H1 (cell line): ENCODE results near the gene CORO1C. TPM values are rescaled to one million over a fixed set of nuclear protein-coding genes. Genes with fewer than 3 reads are reported as not detected.

ENCODE experiments used
- CTCF ChIA-PET: fragments of 300-600 bp; sonication (Branson Sonifier 250); formaldehyde crosslinking; loops from one replicate; lab custom pipeline; 2021; ENCODE audit not compliant: partially characterized antibody; lab: Charles Lee
- POLR2A ChIA-PET: fragments of 300-600 bp; sonication (Branson Sonifier 250); formaldehyde crosslinking; loops from one replicate; lab custom pipeline; 2021; ENCODE audit warnings: inconsistent platforms; ENCODE audit not compliant: partially characterized antibody; lab: Charles Lee
- DNase-seq, 2 experiments: peaks; one replicate each; pipeline versions ENCODE4 v3.0.0 to v3.0.0-alpha.2; 2010 to 2022; ENCODE audit warnings: low spot score in 2 of 2, low read depth in 1 of 2, mixed read lengths in 1 of 2
- FAIRE-seq: peaks from 2 replicates; lab custom pipeline; 2011; peaks lifted over from hg19 to GRCh38; lab: Jason Lieb, UNC
- H2AFZ ChIP-seq: 2 replicates; pipeline ENCODE4 v1.8.1; 2012; ENCODE audit warnings: low read length, inconsistent platforms
- H2AK5ac ChIP-seq: 2 replicates; pipeline ENCODE4 v1.6.1; 2013; ENCODE audit warnings: low read depth, low read length
- H2BK120ac ChIP-seq: replicated peaks from 2 replicates; pipeline ENCODE3; 2013; ENCODE audit warnings: low read depth, low read length, inconsistent platforms
- H2BK12ac ChIP-seq: 2 replicates; pipeline ENCODE4 v1.6.1; 2013; ENCODE audit warnings: low read depth, low read length
- H2BK15ac ChIP-seq: 2 replicates; pipeline ENCODE4 v1.6.1; 2013; ENCODE audit warnings: low read length
- H2BK20ac ChIP-seq: 2 replicates; pipeline ENCODE4 v1.6.1; 2013; ENCODE audit warnings: low read length
- H2BK5ac ChIP-seq: 2 replicates; pipeline ENCODE4 v1.6.1; 2013; ENCODE audit warnings: low read depth, low read length
- H3K14ac ChIP-seq: 2 replicates; pipeline ENCODE4 v1.6.1; 2013; ENCODE audit warnings: inconsistent platforms; ENCODE audit not compliant: insufficient read length
- H3K18ac ChIP-seq: 2 replicates; pipeline ENCODE4 v1.6.1; 2013; ENCODE audit warnings: low read length; ENCODE audit errors: extremely low read depth
- H3K23ac ChIP-seq: 2 replicates; pipeline ENCODE4 v1.6.1; 2013; ENCODE audit warnings: inconsistent platforms; ENCODE audit not compliant: insufficient read length
- H3K23me2 ChIP-seq: 2 replicates; pipeline ENCODE4 v1.6.1; 2013; ENCODE audit warnings: low read depth, low read length
- H3K27ac ChIP-seq: 2 replicates; pipeline ENCODE4 v1.6.1; 2011; ENCODE audit warnings: low read depth, low read length, inconsistent platforms
- H3K27me3 ChIP-seq, 4 experiments: replicated peaks in 1 of 4; 1 replicate in 1 of 4; 2 replicates in 3 of 4; pipeline versions ENCODE4 v1.6.1 to v1.8.1; 2011 to 2013; ENCODE audit warnings: low read length in 3 of 4, mild to moderate bottlenecking in 3 of 4, inconsistent platforms in 2 of 4, mixed read lengths in 2 of 4, moderate library complexity in 1 of 4; ENCODE audit not compliant: control insufficient read depth in 3 of 4, insufficient read depth in 3 of 4; ENCODE audit errors: extremely low read depth in 1 of 4
- H3K36me3 ChIP-seq, 4 experiments: 2 replicates each; pipeline versions ENCODE4 v1.6.1 to v1.8.1; 2011 to 2013; ENCODE audit warnings: mild to moderate bottlenecking in 4 of 4, low read length in 3 of 4, moderate library complexity in 2 of 4, control low read depth in 1 of 4, inconsistent platforms in 1 of 4; ENCODE audit not compliant: insufficient read depth in 4 of 4, control insufficient read depth in 2 of 4
- H3K4ac ChIP-seq: replicated peaks from 2 replicates; pipeline ENCODE3; 2013; ENCODE audit warnings: low read length, low read depth, mixed read lengths, inconsistent platforms; ENCODE audit not compliant: insufficient read length
- H3K4me1 ChIP-seq, 4 experiments: replicated peaks in 1 of 4; 1 replicate in 1 of 4; 2 replicates in 3 of 4; pipeline versions ENCODE4 v1.6.1 to v1.8.1; 2011 to 2013; ENCODE audit warnings: low read length in 3 of 4, inconsistent platforms in 2 of 4, mixed read lengths in 1 of 4; ENCODE audit not compliant: insufficient read depth in 4 of 4, control insufficient read depth in 3 of 4
- H3K4me2 ChIP-seq, 2 experiments: 2 replicates each; pipeline versions ENCODE4 v1.6.1 to v1.8.1; 2011 to 2013; ENCODE audit warnings: low read depth in 2 of 2, low read length in 2 of 2, control low read depth in 1 of 2, inconsistent platforms in 1 of 2, mild to moderate bottlenecking in 1 of 2; ENCODE audit not compliant: insufficient read depth in 1 of 2
- H3K4me3 ChIP-seq, 4 experiments: fragments of 200-600, 300-600 bp in 1 of 4; sonication (generic), shearing (Covaris generic), sonication (Bioruptor Twin) in 1 of 4; 2 replicates each; pipeline versions ENCODE4 v1.5.1 to v1.8.1; 2011 to 2016; ENCODE audit warnings: low read length in 4 of 4, low read depth in 3 of 4, control low read depth in 2 of 4, inconsistent platforms in 2 of 4, mild to moderate bottlenecking in 2 of 4, mixed read lengths in 1 of 4, moderate library complexity in 1 of 4; ENCODE audit not compliant: insufficient read depth in 2 of 4; ENCODE audit errors: extremely low read depth in 1 of 4
- H3K56ac ChIP-seq: replicated peaks from 2 replicates; pipeline ENCODE3; 2013; ENCODE audit warnings: low read depth, mild to moderate bottlenecking, mixed read lengths, low read length, inconsistent platforms; ENCODE audit not compliant: insufficient read length
- H3K79me1 ChIP-seq: 2 replicates; pipeline ENCODE4 v1.6.1; 2013; ENCODE audit warnings: low read depth, low read length, control low read depth
- H3K79me2 ChIP-seq, 2 experiments: 2 replicates each; pipeline versions ENCODE4 v1.6.1 to v1.8.1; 2012 to 2013; ENCODE audit warnings: low read length in 2 of 2, mild to moderate bottlenecking in 2 of 2, inconsistent platforms in 1 of 2; ENCODE audit not compliant: insufficient read depth in 2 of 2, control insufficient read depth in 1 of 2
- H3K9ac ChIP-seq, 4 experiments: replicated peaks in 1 of 4; 1 replicate in 1 of 4; 2 replicates in 3 of 4; pipeline versions ENCODE4 v1.6.1 to v1.8.1; 2011 to 2013; ENCODE audit warnings: low read depth in 3 of 4, low read length in 3 of 4, control low read depth in 2 of 4, mild to moderate bottlenecking in 2 of 4, moderate library complexity in 2 of 4, inconsistent platforms in 1 of 4; ENCODE audit errors: extremely low read depth in 1 of 4
- H3K9me3 ChIP-seq, 2 experiments: 2 replicates each; pipeline versions ENCODE4 v1.6.1 to v1.8.1; 2012 to 2013; ENCODE audit warnings: mild to moderate bottlenecking in 2 of 2, moderate library complexity in 2 of 2, control low read depth in 1 of 2, inconsistent platforms in 1 of 2, low read depth in 1 of 2, low read length in 1 of 2, mixed read lengths in 1 of 2; ENCODE audit not compliant: insufficient read depth in 2 of 2
- H4K20me1 ChIP-seq, 2 experiments: replicated peaks in 1 of 2; 2 replicates each; pipeline versions ENCODE3 to v1.8.1; 2011 to 2013; ENCODE audit warnings: inconsistent platforms in 2 of 2, low read length in 2 of 2, mild to moderate bottlenecking in 1 of 2; ENCODE audit not compliant: insufficient read depth in 2 of 2, control insufficient read depth in 1 of 2
- H4K5ac ChIP-seq: 2 replicates; pipeline ENCODE4 v1.6.1; 2013; ENCODE audit warnings: low read length, low read depth, mixed read lengths, inconsistent platforms; ENCODE audit not compliant: insufficient read length
- H4K8ac ChIP-seq: 2 replicates; pipeline ENCODE4 v1.8.0; 2013; ENCODE audit warnings: mild to moderate bottlenecking, moderate library complexity, low read length, inconsistent platforms; ENCODE audit not compliant: insufficient read depth; ENCODE audit errors: extremely low read depth
- H4K91ac ChIP-seq: replicated peaks from 2 replicates; pipeline ENCODE3; 2013; ENCODE audit warnings: low read length, mixed read lengths, inconsistent platforms; ENCODE audit not compliant: insufficient read length
- ASH2L ChIP-seq: fragments of 200-600, 300-600 bp; sonication (generic); IDR thresholded peaks from one replicate; pipeline ENCODE4 v1.7.1; 2017; ENCODE audit warnings: low read length
- EGR1 ChIP-seq: IDR thresholded peaks from 2 replicates; pipeline ENCODE4 v1.6.1; 2011; ENCODE audit warnings: low read depth, low read length, borderline replicate concordance
- FOSL1 ChIP-seq: IDR thresholded peaks from 2 replicates; pipeline ENCODE4 v1.6.1; 2011; ENCODE audit warnings: mild to moderate bottlenecking, low read depth, low read length, moderate library complexity; ENCODE audit not compliant: insufficient read depth
- MAFK ChIP-seq: IDR thresholded peaks from 2 replicates; pipeline ENCODE4 v1.6.1; 2012; ENCODE audit warnings: low read depth, mild to moderate bottlenecking, improper control_type of control experiment, low read length
- SAP30 ChIP-seq: fragments of 300-600 bp; sonication (generic); IDR thresholded peaks from 2 replicates; pipeline ENCODE4 v1.7.1; 2012; ENCODE audit warnings: low read length, moderate library complexity, mild to moderate bottlenecking, inconsistent platforms; ENCODE audit not compliant: insufficient read depth, insufficient replicate concordance
- SP2 ChIP-seq: IDR thresholded peaks from 2 replicates; pipeline ENCODE4 v1.6.1; 2012; ENCODE audit warnings: mild to moderate bottlenecking, low read length, inconsistent platforms
- SRF ChIP-seq: IDR thresholded peaks from 2 replicates; pipeline ENCODE4 v1.6.1; 2011; ENCODE audit warnings: mild to moderate bottlenecking, low read depth, low read length, moderate library complexity
- WGBS, 2 experiments: shearing (Covaris generic) in 1 of 2; methylation state at CpG; one replicate each; pipeline versions ENCODE4 v1.1.6 to v1.1.7; 2013 to 2015; ENCODE audit warnings: low lambda C conversion rate in 2 of 2, mixed read lengths in 2 of 2, inconsistent platforms in 1 of 2, low coverage in 1 of 2, missing lambda C conversion rate in 1 of 2; ENCODE audit not compliant: insufficient replicate concordance in 2 of 2, insufficient coverage in 1 of 2, insufficient read length in 1 of 2; ENCODE audit errors: extremely low coverage in 1 of 2, missing lambda C conversion rate in 1 of 2; 5-methylcytosine and 5-hydroxymethylcytosine counted together
- polyA plus RNA-seq, 7 experiments: library from polyadenylated mRNA; depleted of rRNA in 3 of 7; stranded (reverse) in 5 of 7; unstranded in 2 of 7; fragments of >200 nt in 5 of 7; fragments of 200-250 nt in 2 of 7; gene quantifications; 1 replicate in 5 of 7; 2 replicates in 1 of 7; 4 replicates in 1 of 7; pipeline versions ENCODE4 v1.2.1 to v1.2.3, GENCODE V29; 2011 to 2013; ENCODE audit warnings: missing spikeins in 2 of 7, mixed read lengths in 2 of 7
- total RNA-seq: library from RNA; stranded (reverse); fragmentation: NEBNext Ultra II Directional; extraction: Animal tissue kit (Norgen Biotek cat#: 25700); gene quantifications from 2 replicates; pipeline ENCODE4 v1.2.1, GENCODE V29; 2021

Gene CORO1C
- total and polyA plus RNA-seq, 2 of the 8 experiments (the other 6 are each of a cell fraction or from before 2014, with no cell fraction given) = 72.7 to 120 TPM

- DNase-seq = no peak
- CTCF ChIA-PET = interaction anchor here (1.0 to 22.5 kb wide), 7 partner anchors 9 to 196 kb away, joined by 3 to 523 read pairs (median 3); partner anchors contain the start of genes ISCU, SART3 and TMEM119
- no peak for TF ChIP-seq EGR1
- TF ChIP-seq ASH2L = no peak
- no peak for TF ChIP-seq SAP30
- TF ChIP-seq FOSL1 = no peak
- no peak for TF ChIP-seq SP2
- no peak for TF ChIP-seq SRF
- no peak for TF ChIP-seq MAFK
Observed at GRCh38 chr12:108608616-108609015, 122.7 kb downstream of the CORO1C start.

More at GRCh38 chr12:108608616-108609015, 122.7 kb downstream of the CORO1C start:
- Histone ChIP-seq H3K79me1 (no peaks in the 10 kb centered on the region), H3K4ac (no peak overlapping the region), H3K27me3 (no peaks in the 10 kb centered on the region), H4K91ac (peak overlapping the region; percentile 17), H3K27ac (no peak overlapping the region), H4K5ac (no peak overlapping the region), H3K4me2 (no peak overlapping the region), H3K9ac (no peak overlapping the region), H3K14ac (no peak overlapping the region), H3K79me2 (no peaks in the 10 kb centered on the region), H2AFZ (no peak overlapping the region), H3K36me3 (no peaks in the 10 kb centered on the region), H3K4me3 (no peak overlapping the region), H3K18ac (no peak overlapping the region; the same call in 1 of the 2 replicates), H2BK20ac (0 out of 2 replicates have a peak overlapping the region, but pooled peaks have one; percentile 18), H2BK15ac (no peak overlapping the region), H2AK5ac (no peak overlapping the region), H3K9me3 (no peaks in the 10 kb centered on the region), H2BK120ac (no peak overlapping the region), H2BK12ac (0 out of 2 replicates have a peak overlapping the region, but pooled peaks have one; percentile 12), H3K23me2 (peaks cover 9% of the 10 kb centered on the region; the same call in 1 of the 2 replicates), H3K23ac (no peak overlapping the region), H3K56ac (no peak overlapping the region), H4K20me1 (no peaks in the 10 kb centered on the region), H2BK5ac (peak overlapping the region; percentile 10; the same call in 1 of the 2 replicates), H3K4me1 (peaks cover 0 to 13% (median 1%) of the 10 kb centered on the region in 4 experiments; a peak in 4 of 7 replicates), H4K8ac (no peak overlapping the region)
- FAIRE-seq = no peak
- POLR2A ChIA-PET = interaction anchor here (0.6 to 2.0 kb wide), 9 partner anchors 8 to 839 kb away, joined by 3 to 6 read pairs (median 4); partner anchors contain the start of genes ISCU, SART3 and TMEM119
- 94% methylated on average over 5 of the region's 5 CpGs; no CpG with 5 or more reads in 1 of the 2 experiments for WGBS, 2 experiments
